Endothelial cell of umbilical vein (primary cell): ENCODE measurements around the gene CPD. TPM values are rescaled to one million over a fixed set of nuclear protein-coding genes. Genes with fewer than 3 reads are reported as not detected.

Experiments used
- BruUV-seq: library from RNA; stranded (reverse); fragments of 400-500 nt; replicated peaks from 2 replicates; lab custom pipeline; 2021; lab: Mats Ljungman, UMichigan
- CTCF ChIA-PET: fragments of 300-600, 350-600 bp; sonication (Branson Sonifier 250); formaldehyde crosslinking; loops from one replicate; lab custom pipeline; 2021; ENCODE audit warnings: antibody characterized with exemption, inconsistent platforms; lab: Charles Lee
- POLR2A ChIA-PET: fragments of 300-600, 350-600 bp; sonication (Branson Sonifier 250); formaldehyde crosslinking; loops from one replicate; lab custom pipeline; 2021; ENCODE audit warnings: antibody characterized with exemption, inconsistent platforms; lab: Charles Lee
- DNase-seq: peaks from one replicate; pipeline ENCODE4 v3.0.0-alpha.2; 2011; ENCODE audit warnings: low read depth, low spot score
- FAIRE-seq: peaks from 2 replicates; lab custom pipeline; 2011; peaks lifted over from hg19 to GRCh38; lab: Jason Lieb, UNC
- H2AFZ ChIP-seq: 2 replicates; pipeline ENCODE4 v1.6.0; 2012; ENCODE audit warnings: low read depth, low read length, control low read depth, inconsistent platforms
- H3K27ac ChIP-seq: 2 replicates; pipeline ENCODE4 v1.5.1; 2011; ENCODE audit warnings: low read depth, mild to moderate bottlenecking, control low read depth, low read length, moderate library complexity; ENCODE audit not compliant: insufficient read depth
- H3K27me3 ChIP-seq, 2 experiments: 2 replicates each; pipeline versions ENCODE4 v1.6.0 to v1.6.1; 2011; ENCODE audit warnings: low read length in 2 of 2, mixed read lengths in 1 of 2; ENCODE audit not compliant: control insufficient read depth in 2 of 2, insufficient read depth in 2 of 2
- H3K36me3 ChIP-seq, 2 experiments: 2 replicates in 1 of 2; 3 replicates in 1 of 2; pipeline ENCODE4 v1.5.1; 2011; ENCODE audit warnings: low read length in 2 of 2, mild to moderate bottlenecking in 1 of 2, moderate library complexity in 1 of 2; ENCODE audit not compliant: control insufficient read depth in 2 of 2, insufficient read depth in 2 of 2; ENCODE audit errors: extremely low read depth in 1 of 2
- H3K4me1 ChIP-seq: 3 replicates; pipeline ENCODE4 v1.5.1; 2011; ENCODE audit warnings: mild to moderate bottlenecking, low read length; ENCODE audit not compliant: control insufficient read depth, insufficient read depth; ENCODE audit errors: extremely low read depth
- H3K4me2 ChIP-seq: 2 replicates; pipeline ENCODE4 v1.6.1; 2011; ENCODE audit warnings: low read length, control low read depth, mixed read lengths; ENCODE audit not compliant: insufficient read depth
- H3K4me3 ChIP-seq, 3 experiments: fragments of 200-600 bp in 1 of 3; sonication (generic), shearing (Covaris generic) in 1 of 3; replicated peaks in 1 of 3; 2 replicates each; pipeline ENCODE4 v1.5.1; 2011 to 2016; ENCODE audit warnings: control low read depth in 3 of 3, low read length in 3 of 3, mild to moderate bottlenecking in 2 of 3, inconsistent platforms in 1 of 3, low read depth in 1 of 3, moderate library complexity in 1 of 3; ENCODE audit not compliant: insufficient read depth in 1 of 3
- H3K79me2 ChIP-seq: 2 replicates; pipeline ENCODE4 v1.6.0; 2012; ENCODE audit warnings: low read length, inconsistent platforms; ENCODE audit not compliant: control insufficient read depth, insufficient read depth
- H3K9ac ChIP-seq: replicated peaks from 2 replicates; pipeline ENCODE3; 2011; ENCODE audit warnings: low read length, control low read depth; ENCODE audit not compliant: insufficient read depth; ENCODE audit errors: extremely low read depth
- H3K9me1 ChIP-seq: replicated peaks from 3 replicates; pipeline ENCODE4 v1.6.0; 2011; ENCODE audit warnings: mild to moderate bottlenecking, low read length; ENCODE audit not compliant: control insufficient read depth, insufficient read depth; ENCODE audit errors: extremely low read depth
- H3K9me3 ChIP-seq: replicated peaks from 2 replicates; pipeline ENCODE4 v1.5.1; 2012; ENCODE audit warnings: low read length, inconsistent platforms; ENCODE audit not compliant: control insufficient read depth, insufficient read depth
- H4K20me1 ChIP-seq: replicated peaks from 2 replicates; pipeline ENCODE3; 2011; ENCODE audit warnings: mild to moderate bottlenecking, low read length; ENCODE audit not compliant: control insufficient read depth, insufficient read depth; ENCODE audit errors: extremely low read depth
- EZH2 ChIP-seq: IDR thresholded peaks from 2 replicates; pipeline ENCODE4 v1.6.1; 2012; ENCODE audit warnings: borderline replicate concordance, low read depth, mild to moderate bottlenecking, moderate library complexity, low read length, inconsistent platforms; ENCODE audit not compliant: severe bottlenecking
- FOS ChIP-seq: IDR thresholded peaks from 2 replicates; pipeline ENCODE4 v1.6.1; 2011; ENCODE audit warnings: mild to moderate bottlenecking, low read length, moderate library complexity, borderline replicate concordance; ENCODE audit not compliant: insufficient read depth
- GATA2 ChIP-seq: IDR thresholded peaks from 2 replicates; pipeline ENCODE4 v1.7.0; 2011; ENCODE audit warnings: low read depth, mild to moderate bottlenecking, moderate library complexity, mixed read lengths, low read length; ENCODE audit not compliant: insufficient read length, insufficient read depth
- JUN ChIP-seq: IDR thresholded peaks from 2 replicates; pipeline ENCODE4 v1.6.1; 2011; ENCODE audit warnings: borderline replicate concordance, low read depth; ENCODE audit not compliant: insufficient read length, insufficient read depth
- MYC ChIP-seq: IDR thresholded peaks from one replicate; pipeline ENCODE4 v1.6.1; 2011; ENCODE audit warnings: mild to moderate bottlenecking, low read depth, low read length
- POLR2A ChIP-seq: IDR thresholded peaks from 2 replicates; pipeline ENCODE4 v1.6.1; 2012; ENCODE audit warnings: low read depth, mild to moderate bottlenecking, control low read depth, low read length
- POLR2AphosphoS5 ChIP-seq: IDR thresholded peaks from 2 replicates; pipeline ENCODE4 v1.6.1; 2012; ENCODE audit warnings: low read depth, mild to moderate bottlenecking, control low read depth, low read length, moderate library complexity; ENCODE audit not compliant: insufficient read depth
- dilution Hi-C: fragments of 300-500 bp; cut with MboI; formaldehyde crosslinking; loops from one replicate; pipeline ENCODE4 v1.15.0; 2019; ENCODE audit warnings: low sequenced_read_pairs; ENCODE audit not compliant: extremely low pct_ligation_motif_present
- intact Hi-C: fragments of 100-400 bp; cut with micrococcal nuclease; formaldehyde crosslinking; loops from one replicate; pipeline ENCODE4 v1.10.0; 2022
- polyA plus RNA-seq, 4 experiments: library from polyadenylated mRNA; depleted of rRNA in 3 of 4; stranded (reverse) in 3 of 4; unstranded in 1 of 4; fragments of >200 nt; gene quantifications; 2 replicates each; pipeline versions ENCODE4 v1.2.1 to v1.2.3, GENCODE V29; 2011 to 2012; ENCODE audit warnings: missing spikeins in 1 of 4
- total RNA-seq: library from RNA; stranded (reverse); gene quantifications from 2 replicates; pipeline ENCODE4 v1.2.3, GENCODE V29; 2021
- TF ChIP-seq, protein P1 (sequence below), 2 donors: IDR thresholded peaks; 1 replicate in 1 of 2; 2 replicates in 1 of 2; pipeline ENCODE4 v1.5.1; 2011; ENCODE audit warnings: low read length in 2 of 2, mild to moderate bottlenecking in 2 of 2, moderate library complexity in 2 of 2, control low read depth in 1 of 2, inconsistent platforms in 1 of 2, low read depth in 1 of 2; ENCODE audit not compliant: insufficient read depth in 1 of 2; ENCODE audit errors: extremely low read depth in 1 of 2
- TF ChIP-seq, protein P2 (sequence below): IDR thresholded peaks from 2 replicates; pipeline ENCODE4 v1.6.1; 2011; ENCODE audit not compliant: insufficient read depth, insufficient read length

CPD gene
- total and polyA plus RNA-seq, 2 donors (not counting 3 experiments of a cell fraction or from before 2014, with no cell fraction given), result 18.3 to 63.6 TPM

DNA sequence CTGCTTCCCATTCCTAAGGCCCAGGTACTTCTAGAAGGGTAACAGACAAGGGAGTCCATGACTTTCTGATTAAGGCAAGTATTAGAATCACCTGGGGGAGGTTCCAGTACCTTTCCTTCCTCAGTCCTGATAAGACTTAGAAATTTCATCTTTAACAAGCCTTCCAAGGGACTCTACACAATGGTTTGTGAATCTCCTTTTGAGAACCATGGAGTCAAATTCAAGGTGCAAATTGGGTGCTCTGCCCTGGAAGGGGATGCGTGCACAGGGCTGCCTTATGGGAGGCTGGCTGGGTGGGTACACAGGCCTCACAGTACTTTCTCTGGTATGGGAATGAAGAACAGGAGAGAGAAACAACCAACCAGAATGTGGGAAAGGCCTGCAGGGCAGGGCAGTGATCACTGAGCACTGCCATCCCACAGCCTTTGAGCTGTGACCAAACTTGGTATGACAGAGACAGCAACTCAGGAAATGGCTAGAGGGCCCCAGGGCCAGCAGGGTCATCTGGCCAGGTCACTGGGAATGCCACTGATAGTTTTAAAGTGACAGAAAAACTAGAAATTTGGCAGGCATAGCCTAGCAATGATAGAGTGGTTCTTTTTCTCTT is 41.2 kb upstream of the CPD start:
- no peaks in the 10 kb centered on the region for H3K79me2 ChIP-seq
- CTCF ChIA-PET, result interaction anchor here (1.4 to 4.8 kb wide), 8 partner anchors 10 to 233 kb away, joined by 4 to 49 read pairs (median 16); partner anchors contain the start of gene BLMH
- TF ChIP-seq POLR2AphosphoS5, result no peak
- TF ChIP-seq, protein P1, sequence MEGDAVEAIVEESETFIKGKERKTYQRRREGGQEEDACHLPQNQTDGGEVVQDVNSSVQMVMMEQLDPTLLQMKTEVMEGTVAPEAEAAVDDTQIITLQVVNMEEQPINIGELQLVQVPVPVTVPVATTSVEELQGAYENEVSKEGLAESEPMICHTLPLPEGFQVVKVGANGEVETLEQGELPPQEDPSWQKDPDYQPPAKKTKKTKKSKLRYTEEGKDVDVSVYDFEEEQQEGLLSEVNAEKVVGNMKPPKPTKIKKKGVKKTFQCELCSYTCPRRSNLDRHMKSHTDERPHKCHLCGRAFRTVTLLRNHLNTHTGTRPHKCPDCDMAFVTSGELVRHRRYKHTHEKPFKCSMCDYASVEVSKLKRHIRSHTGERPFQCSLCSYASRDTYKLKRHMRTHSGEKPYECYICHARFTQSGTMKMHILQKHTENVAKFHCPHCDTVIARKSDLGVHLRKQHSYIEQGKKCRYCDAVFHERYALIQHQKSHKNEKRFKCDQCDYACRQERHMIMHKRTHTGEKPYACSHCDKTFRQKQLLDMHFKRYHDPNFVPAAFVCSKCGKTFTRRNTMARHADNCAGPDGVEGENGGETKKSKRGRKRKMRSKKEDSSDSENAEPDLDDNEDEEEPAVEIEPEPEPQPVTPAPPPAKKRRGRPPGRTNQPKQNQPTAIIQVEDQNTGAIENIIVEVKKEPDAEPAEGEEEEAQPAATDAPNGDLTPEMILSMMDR (IDR thresholded peaks at IDR 0.05; ENCODE audit: extremely low read depth in 1 of 2, insufficient read depth in 1 of 2, low read depth in 1 of 2, low read length in 2 of 2), result no peak
- no peak for TF ChIP-seq JUN
- BruUV-seq, result no TSS peak
- H3K4me1 ChIP-seq, result peaks cover 20% of the 10 kb centered on the region
- no peaks in the 10 kb centered on the region for H3K9me3 ChIP-seq
- H2AFZ ChIP-seq, result no peak overlapping the region
- H3K9ac ChIP-seq, result no peak overlapping the region
- H3K27ac ChIP-seq, result no peak overlapping the region
- dilution Hi-C loops, result no loop called here
- no peaks in the 10 kb centered on the region for H3K27me3 ChIP-seq
- H3K4me3 ChIP-seq, result no peak overlapping the region
- H3K4me2 ChIP-seq, result no peak overlapping the region
- FAIRE-seq (no peak), DNase-seq (no peak)
- no peaks in the 10 kb centered on the region for H3K36me3 ChIP-seq
- no peaks in the 10 kb centered on the region for H4K20me1 ChIP-seq
- intact Hi-C loops, result loop anchor here (2.0 kb wide), 1 partner anchor 45 kb away; no protein-coding TSS in a partner anchor
- POLR2A ChIA-PET, result interaction anchor here (0.5 kb wide), 1 partner anchor 11 kb away, joined by 3 read pairs; no protein-coding TSS in a partner anchor
- no peaks in the 10 kb centered on the region for H3K9me1 ChIP-seq

DNA sequence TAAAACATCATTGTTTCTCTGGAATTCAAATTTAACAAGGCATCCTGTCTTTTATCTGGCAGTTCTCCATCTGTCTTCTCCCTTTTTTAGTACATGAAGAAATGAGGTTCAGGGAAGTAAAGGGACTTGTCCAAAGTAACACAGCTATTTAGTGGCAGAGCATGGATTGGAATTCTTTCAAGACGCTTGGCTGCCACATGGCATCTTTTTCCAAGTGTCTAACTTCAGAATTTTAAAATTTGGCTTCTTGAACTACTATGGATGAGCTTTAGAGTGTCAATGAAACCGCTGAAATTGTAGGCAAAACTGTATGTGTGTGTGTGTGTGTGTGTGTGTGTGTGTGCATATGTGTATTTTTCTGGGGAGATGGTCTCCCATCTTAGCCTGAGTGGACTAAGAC is 39.6 kb upstream of the CPD start:
- intact Hi-C loops, result no loop called here
- FAIRE-seq, result no peak
- H3K4me3 ChIP-seq, result no peak overlapping the region
- TF ChIP-seq MYC, result no peak
- TF ChIP-seq, protein P2, sequence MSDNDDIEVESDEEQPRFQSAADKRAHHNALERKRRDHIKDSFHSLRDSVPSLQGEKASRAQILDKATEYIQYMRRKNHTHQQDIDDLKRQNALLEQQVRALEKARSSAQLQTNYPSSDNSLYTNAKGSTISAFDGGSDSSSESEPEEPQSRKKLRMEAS, result no peak
- no peak for TF ChIP-seq GATA2
- TF ChIP-seq FOS, result no peak
- TF ChIP-seq EZH2, result no peak
- no peak for TF ChIP-seq POLR2A
- TF ChIP-seq, protein P1 (IDR thresholded peaks at IDR 0.05; ENCODE audit: extremely low read depth in 1 of 2, insufficient read depth in 1 of 2, low read depth in 1 of 2, low read length in 2 of 2), result no peak
- no peak for TF ChIP-seq POLR2AphosphoS5
- TF ChIP-seq JUN, result no peak
- dilution Hi-C loops, result no loop called here
- H3K9me3 ChIP-seq, result no peaks in the 10 kb centered on the region
- H3K9me1 ChIP-seq, result no peaks in the 10 kb centered on the region
- no peak overlapping the region for H3K9ac ChIP-seq
- H3K4me2 ChIP-seq, result no peak overlapping the region
- H3K27ac ChIP-seq, result no peak overlapping the region
- H4K20me1 ChIP-seq, result no peaks in the 10 kb centered on the region
- peaks cover 20% of the 10 kb centered on the region for H3K4me1 ChIP-seq
- H2AFZ ChIP-seq, result no peak overlapping the region
- no TSS peak for BruUV-seq
- ChIA-PET CTCF (interaction anchor here (0.9 to 4.8 kb wide), 7 partner anchors 12 to 234 kb away, joined by 4 to 29 read pairs (median 11); partner anchors contain the start of gene GOSR1), POLR2A (no interaction called here)
- no peak for DNase-seq
- H3K36me3 ChIP-seq, result no peaks in the 10 kb centered on the region
- H3K27me3 ChIP-seq, result no peaks in the 10 kb centered on the region
- H3K79me2 ChIP-seq, result no peaks in the 10 kb centered on the region
